ENCODE data around the gene GRAP.
"Not testable (repeated sequence)": the region's sequence is repeated elsewhere in the genome, so short reads cannot be mapped to it uniquely, and the experiment has no call there.

The GRAP gene

DNA sequence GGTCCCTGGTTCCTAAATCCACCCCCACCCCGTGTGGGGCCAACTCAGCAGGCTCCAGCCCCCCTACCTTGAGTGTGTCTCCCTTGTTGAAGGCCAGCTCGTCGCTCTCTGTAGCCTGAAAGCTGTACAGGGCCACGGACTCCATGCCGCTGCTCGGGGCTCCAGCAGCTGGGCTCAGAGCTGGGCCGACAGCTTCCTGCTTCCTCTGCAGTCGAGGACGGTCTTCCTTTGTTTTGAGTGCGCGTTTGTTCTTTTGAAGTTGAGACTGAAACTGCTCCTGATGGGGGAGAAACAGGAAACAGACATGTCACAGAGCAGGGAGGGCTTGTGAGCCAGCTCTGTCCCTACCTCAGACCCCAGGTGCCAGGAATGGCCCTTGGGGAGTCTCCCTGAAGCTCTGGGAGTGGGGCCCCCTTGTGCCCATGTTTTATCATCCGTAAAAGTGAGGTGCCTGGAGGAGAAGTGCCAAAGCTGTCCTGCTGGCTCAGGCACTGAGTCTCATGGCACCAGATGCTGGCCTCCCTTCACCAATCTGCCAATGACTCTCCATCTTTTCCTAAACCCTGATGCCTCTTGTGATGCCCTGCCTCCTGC, at the start of gene GRAP:
Gene GRAP (minus strand): TSS at position 176 of the 594 bp plus-strand sequence. CDS start 31 bp downstream, at position 145.
- not testable (repeated sequence) for DNase-seq (ENCODE audit: low spot score)

DNA sequence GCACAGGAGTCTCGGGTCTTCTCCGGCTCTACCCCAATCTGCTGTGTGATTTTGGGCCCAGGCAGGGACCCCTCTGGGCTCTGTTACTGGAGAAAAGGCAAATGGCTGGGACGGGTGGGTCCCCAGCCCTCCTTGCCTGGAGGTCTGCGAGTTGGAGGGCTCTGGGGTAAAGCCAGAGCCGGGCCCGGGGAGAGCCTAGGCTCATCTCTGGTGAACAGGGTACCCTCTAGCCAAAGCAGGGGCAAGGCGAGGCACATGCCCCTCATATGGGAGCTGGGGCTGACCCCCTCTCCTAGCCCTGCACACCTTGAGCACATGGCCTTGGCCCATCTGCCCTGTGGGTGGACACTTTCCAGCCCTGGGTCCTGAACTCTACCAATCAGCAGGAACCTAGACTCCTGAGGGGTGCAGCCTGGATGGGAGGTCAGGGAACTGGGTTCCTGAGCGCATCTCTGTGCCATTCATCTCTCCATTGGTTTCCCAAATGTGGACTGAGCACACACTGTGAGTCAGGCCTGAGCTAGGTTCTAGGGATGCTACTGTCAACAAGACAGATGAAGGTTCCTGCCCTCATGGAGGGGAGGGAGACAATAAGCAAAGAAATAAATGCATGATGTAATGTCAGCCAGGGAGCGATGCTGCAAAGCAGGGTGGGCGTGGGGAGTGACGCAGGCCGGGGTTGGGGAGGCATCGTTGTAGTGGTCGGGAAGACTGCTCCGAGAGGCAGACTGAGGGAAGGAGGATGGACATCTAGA, 47.1 kb upstream of the GRAP start:
- not testable (repeated sequence) for DNase-seq (ENCODE audit: low spot score)

DNA sequence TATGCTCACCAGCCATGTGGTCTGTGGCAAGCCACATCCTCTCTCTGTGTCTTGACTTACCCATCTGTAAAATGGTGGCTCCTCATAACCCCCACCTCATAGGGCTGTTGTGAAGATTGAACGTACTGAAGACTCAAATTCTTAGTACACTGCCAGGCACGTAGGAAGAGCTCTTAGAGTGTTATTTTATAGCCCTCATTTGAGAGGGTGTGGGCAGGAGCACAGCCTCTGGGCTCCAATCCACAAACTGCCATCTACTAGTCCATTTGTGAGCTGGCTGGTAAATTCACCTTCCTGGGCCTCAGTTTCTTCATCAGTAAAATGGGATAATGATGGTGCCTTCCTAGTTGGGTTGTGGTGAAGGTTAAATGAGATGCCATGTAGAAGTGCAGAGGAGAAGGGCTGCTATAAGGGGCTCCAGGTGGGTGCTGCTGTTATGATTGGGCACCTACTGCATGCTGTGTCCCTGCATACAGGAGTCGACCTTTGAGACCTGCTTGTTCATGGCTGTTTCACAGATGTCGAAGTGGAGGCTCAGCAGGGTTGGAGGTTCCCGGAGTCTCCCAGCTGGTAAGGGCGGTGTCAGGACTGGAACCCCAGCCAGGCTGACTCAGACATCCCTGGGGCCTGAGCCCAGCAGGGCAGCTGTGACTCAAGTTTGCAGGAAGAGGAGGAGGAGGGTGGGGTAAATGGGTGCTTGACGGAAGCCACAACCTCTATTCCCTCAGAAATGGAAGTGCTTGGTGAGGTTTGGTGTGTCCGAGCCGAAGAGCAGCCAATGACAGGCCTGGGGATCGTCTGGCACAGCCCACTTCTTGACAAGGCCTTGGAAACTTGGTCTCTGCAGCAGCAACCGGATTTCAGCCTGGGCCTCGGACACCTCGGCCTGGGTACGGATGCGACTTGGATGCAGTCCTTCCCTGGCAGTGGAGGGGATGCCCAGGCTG, 46.3 kb upstream of the GRAP start:
- DNase-seq (ENCODE audit: low spot score) = not testable (repeated sequence)

GRCh38 chr17:19090058-19090772, 43.5 kb upstream of the GRAP start:
- DNase-seq (ENCODE audit: low spot score) = not testable (repeated sequence)

DNA sequence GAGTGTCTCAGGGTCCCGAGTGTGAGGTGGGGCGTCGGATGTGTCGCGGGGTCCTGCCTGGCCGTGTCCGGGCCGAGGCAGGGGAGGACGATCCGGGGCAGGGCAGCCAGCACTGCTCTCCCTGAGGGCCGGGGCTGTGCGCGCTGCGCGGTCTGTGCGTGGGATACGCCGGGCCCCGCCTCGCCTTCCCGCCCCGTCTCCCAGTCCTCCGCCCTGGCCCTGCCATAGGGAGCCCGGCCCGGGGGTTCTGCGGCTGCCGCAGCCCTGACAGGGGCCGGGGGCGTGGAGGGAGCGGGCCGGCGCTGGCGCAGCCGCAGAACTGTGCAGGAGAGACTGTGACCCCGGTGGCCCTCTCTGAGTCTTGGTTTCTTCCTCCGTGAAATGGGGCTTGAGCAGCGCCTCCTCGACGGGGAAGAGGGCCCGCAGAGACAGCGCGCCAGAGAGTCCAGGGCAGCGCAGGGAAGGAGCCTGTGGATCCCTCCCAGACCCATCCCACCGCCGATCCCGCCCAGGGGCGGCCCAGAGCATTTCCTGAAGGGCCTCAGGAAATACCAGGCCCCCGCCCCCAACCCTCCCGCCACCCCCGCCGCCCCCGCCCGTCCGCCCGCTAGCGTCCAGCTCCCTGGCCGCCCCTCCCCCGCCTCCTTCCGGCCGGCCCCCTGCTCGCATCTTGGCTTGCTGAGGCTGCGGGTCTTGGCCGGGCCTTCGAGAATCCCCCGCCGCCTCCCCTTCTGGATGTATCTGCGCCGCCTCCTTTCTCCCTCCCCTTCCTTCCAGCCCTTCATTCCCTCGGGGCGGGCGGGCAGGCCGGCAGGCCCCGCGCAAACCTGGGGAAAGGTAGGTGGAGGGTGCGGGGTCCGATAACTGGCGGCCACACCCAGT, 42.3 kb upstream of the GRAP start:
- not testable (repeated sequence) for DNase-seq (ENCODE audit: low spot score)

- not testable (repeated sequence) for DNase-seq (ENCODE audit: low spot score)
These were observed 30.6 kb upstream of the GRAP start for GRCh38 chr17:19077386-19077785.

- DNase-seq (ENCODE audit: low spot score) = not testable (repeated sequence)
These were observed 29.8 kb upstream of the GRAP start for GRCh38 chr17:19076398-19077192.

DNA sequence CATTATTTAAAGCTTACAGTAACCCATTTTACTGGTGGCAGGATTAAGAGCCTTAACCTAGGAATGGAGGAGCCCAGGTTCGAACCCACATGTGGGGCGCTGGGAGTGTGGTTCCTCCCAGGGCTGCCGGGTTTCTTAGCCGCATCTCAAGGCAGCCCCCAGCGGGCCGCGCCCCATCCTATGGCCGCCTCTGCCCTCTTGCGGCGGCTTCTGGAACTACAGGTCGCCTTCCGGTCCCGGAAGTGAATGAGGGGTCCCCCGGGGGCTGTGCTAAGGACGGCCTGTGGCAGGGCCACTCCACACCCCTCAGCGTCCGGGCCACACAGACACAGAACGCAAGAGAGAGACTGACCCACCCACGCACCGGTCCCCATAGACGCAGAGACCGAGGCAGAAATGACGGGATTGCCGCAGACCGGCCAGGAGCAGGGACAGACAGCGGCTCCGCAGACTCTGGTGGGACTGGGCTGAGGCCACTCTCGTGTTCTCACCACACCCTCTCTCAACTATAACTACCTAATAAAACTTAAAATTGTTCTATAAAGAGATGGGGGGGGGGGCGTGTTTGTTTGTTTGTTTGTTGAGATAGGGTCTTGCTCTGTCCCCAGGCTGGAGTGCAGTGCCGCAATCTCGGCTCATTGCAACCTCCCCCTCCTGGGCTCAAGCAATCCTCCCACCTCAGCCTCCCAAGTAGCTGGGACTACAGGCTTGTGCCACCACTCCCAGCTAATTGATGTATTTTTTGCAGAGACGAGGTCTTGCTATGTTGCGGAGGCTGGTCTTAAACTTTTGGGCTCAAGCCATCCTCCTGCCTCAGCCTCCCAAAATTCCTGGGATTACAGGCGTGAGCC, 23.8 kb upstream of the GRAP start:
- DNase-seq (ENCODE audit: low spot score) = not testable (repeated sequence)

DNA sequence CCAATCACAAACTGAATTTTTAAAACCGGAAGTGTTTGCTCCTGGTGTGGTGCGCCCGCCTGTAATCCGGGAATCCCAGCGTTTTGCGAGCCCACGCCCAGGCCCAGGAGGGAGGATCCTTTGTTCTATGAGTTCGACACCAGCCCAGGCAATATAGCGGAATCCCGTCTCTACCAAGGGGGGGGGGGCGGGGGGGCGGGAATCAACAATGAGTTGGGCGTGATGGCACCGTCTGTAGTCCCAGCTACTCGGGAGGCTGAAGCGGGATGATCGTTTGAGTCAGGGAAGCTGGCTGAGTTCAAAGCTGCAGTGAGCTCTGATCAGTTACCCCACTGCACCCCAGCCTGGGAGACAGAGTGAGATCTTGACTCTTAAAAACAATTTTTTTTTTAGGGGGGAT, 17.6 kb upstream of the GRAP start:
- peak; percentile 1 for DNase-seq (ENCODE audit: low spot score)

DNA sequence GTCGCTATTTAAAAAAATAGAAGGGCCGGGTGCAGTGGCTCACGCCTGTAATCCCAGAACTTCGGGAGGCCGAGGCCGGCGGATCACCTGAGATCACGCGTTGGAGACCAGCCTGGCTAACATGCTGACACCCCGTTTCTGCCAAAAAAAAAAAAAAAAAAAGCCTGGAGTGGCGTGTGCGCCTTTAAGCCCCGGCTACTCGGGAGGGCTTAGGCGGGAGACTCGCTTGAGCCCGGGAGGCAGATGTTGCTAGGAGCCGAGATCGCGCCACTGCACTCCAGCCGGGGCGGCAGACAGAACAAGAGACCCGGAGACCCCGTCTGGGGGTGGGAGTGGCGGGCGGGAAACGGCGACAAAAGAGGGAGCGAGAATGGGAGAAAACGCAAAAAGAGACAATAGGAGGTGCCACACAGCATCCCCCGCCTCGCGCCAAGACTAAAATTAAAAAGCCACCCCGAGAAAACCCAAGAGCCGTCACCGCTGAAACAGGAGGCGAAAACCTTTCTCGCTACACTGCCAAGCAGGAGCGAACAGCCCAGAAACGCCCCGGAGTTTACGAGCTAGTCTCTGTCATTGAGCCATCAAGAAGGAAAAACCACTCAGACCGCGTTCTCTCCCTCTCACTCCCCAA, 16.7 kb upstream of the GRAP start:
- not testable (repeated sequence) for DNase-seq (ENCODE audit: low spot score)

DNA sequence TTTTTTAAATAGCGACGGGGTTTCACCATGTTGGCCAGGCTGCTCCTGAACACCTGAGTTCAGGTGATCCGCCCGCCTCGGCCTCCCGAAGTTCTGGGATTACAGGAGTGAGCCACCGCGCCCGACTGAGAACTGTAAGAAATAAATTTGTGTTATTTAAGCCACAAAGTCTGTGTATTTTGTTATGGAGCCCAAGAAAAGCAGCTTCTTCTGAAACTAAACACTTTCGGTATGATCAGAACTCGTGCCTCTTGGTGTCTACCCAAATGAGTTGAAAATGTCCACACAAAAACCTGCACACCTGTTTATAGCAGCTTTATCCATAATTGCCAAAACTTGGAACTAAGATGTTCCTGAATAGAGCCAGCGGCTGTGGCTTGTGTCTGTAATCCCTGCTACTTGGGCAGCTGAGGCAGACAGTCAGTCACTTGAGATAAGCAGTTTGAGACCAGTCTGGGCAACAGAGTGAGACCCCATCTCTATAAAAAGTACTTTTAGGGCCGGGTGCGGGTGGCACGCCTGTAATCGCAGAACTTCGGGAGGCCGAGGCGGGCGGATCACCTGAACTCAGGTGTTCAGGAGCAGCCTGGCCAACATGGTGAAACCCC, 16.1 kb upstream of the GRAP start:
- not testable (repeated sequence) for DNase-seq (ENCODE audit: low spot score)

DNA sequence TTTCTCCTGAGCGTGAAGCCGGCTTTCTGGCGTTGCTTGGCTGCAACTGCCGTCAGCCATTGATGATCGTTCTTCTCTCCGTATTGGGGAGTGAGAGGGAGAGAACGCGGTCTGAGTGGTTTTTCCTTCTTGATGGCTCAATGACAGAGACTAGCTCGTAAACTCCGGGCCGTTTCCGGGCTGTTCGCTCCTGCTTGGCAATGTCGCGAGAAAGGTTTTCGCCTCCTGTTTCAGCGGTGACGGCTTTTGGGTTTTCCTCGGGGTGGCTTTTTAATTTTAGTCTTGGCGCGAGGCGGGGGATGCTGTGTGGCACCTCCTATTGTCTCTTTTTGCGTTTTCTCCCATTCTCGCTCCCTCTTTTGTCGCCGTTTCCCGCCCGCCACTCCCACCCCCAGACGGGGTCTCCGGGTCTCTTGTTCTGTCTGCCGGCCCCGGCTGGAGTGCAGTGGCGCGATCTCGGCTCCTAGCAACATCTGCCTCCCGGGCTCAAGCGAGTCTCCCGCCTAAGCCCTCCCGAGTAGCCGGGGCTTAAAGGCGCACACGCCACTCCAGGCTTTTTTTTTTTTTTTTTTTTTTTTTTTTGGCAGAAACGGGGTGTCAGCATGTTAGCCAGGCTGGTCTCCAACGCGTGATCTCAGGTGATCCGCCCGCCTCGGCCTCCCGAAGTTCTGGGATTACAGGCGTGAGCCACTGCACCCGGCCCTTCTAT, 15.4 kb upstream of the GRAP start:
- DNase-seq (ENCODE audit: low spot score) = not testable (repeated sequence)

DNA sequence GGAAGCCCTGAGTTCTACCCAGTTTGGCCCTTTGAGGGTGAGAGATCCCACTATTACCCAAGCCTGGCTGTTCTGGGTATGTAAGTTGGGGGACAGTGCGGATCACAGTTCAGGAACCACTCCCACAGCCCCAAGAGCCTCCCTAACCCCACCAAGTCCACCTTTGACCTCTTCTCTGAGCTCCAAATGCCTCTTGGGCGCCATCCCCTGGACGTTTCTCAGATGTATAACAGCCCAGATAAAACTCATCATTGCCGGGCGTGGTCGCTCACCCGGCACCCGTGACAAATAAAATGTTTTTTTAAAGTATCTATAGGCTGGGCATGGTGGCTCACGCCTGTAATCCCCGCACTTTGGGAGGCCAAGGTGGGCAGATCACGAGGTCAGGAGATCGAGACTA, 8.7 kb upstream of the GRAP start:
- not testable (repeated sequence) for DNase-seq (ENCODE audit: low spot score)

GRCh38 chr17:19048826-19049225, 2.1 kb upstream of the GRAP start:
- DNase-seq (ENCODE audit: low spot score) = not testable (repeated sequence)

DNA sequence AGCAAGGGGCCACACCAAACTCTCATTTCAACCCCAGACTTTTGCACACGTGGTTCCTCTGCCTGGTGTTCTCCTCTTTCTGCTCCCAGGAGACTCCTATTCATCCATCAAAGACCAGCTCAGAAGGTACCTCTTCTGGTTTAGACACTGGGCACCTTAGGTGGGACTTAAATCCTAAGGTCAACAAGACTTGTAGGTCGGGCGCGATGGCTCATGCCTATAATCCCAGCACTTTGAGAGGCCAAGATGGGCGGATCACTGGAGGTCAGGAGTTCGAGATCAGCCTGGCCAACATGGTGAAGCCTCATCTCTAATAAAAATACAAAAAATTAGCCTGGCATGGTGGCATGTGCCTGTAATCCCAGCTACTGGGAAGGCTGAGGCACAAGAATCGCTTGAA, 753 bp upstream of the GRAP start:
- DNase-seq (ENCODE audit: low spot score) = not testable (repeated sequence)

DNA sequence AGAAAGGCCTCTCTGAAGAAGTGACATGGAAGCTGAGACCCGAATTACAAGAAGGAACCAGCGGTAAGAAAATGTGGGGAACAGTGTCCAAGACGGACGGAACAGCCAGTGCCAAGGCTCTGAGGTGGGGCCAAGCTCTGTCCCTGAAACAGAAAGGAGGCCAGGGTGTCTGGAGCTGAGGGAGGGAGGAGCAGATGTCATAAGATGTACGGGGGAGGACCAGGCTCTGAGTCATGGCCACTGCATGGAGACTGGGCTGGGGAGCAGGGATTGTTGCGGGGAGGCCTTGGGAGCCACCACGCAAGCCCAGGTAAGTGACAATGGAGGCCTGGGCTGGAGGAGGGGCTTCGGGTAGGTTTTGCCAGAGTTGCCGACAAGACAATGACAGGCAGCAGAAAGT, 2.1 kb downstream of the GRAP start:
- not testable (repeated sequence) for DNase-seq (ENCODE audit: low spot score)

DNA sequence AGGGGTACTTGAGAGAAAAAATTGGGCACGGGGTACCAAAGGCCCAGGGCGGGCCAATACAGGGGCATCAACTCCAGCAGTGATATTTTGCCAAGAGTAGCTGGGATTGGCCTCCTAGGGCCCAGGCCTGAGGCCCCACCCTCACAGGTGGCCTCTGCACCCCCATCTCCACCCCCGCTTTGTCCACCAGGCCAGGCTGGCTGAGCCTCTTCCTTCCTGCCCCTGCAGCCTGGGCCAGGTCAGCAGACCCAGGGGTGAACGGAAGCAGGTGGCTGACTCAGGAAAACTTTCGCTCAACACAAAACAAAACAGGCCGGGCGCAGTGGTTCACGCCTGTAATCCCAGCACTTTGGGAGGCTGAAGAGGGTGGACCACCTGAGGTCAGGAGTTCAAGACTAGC, 3.7 kb downstream of the GRAP start:
- not testable (repeated sequence) for DNase-seq (ENCODE audit: low spot score)

All from hematopoietic multipotent progenitor cell treated with erythropoietin and hydrocortisone succinate and interleukin-3 and kit ligand, for 17 days (in vitro differentiated cells).